NK-92 treated with Interleukin-12 subunit alpha and Interleukin-12 subunit beta, amount 100 ng/mL, for 24 hours (cell line): ENCODE results near the gene PCNX2.

Experiments
- DNase-seq: peaks from one replicate; lab custom pipeline; 2025; lab: John Stamatoyannopoulos, UW

PCNX2 gene

GRCh38 chr1:232984577-232985425 lies 310.7 kb downstream of the PCNX2 start:
- DNase-seq = no peak

GRCh38 chr1:232983817-232984567 lies 311.5 kb downstream of the PCNX2 start:
- DNase-seq = no peak

GRCh38 chr1:232983375-232983774 lies 312.1 kb downstream of the PCNX2 start:
- no peak for DNase-seq

GRCh38 chr1:232982238-232982944 lies 313.1 kb downstream of the PCNX2 start:
- DNase-seq = no peak

GRCh38 chr1:232980986-232981560 lies 314.5 kb downstream of the PCNX2 start:
- no peak for DNase-seq

- DNase-seq = no peak
Observed at GRCh38 chr1:232980355-232980978, 315.1 kb downstream of the PCNX2 start.

GRCh38 chr1:232979558-232979957 lies 316.0 kb downstream of the PCNX2 start:
- DNase-seq = no peak

GRCh38 chr1:232978815-232979214 lies 316.7 kb downstream of the PCNX2 start:
- DNase-seq = no peak

GRCh38 chr1:232978091-232978634 lies 317.4 kb downstream of the PCNX2 start:
- DNase-seq = no peak

- no peak for DNase-seq
Observed at GRCh38 chr1:232974971-232975370, 320.6 kb downstream of the PCNX2 start.

- no peak for DNase-seq
Observed at GRCh38 chr1:232973652-232974611, 321.6 kb downstream of the PCNX2 start.

- no peak for DNase-seq
Observed at GRCh38 chr1:232970508-232970907, 325.0 kb downstream of the PCNX2 start.

- DNase-seq = no peak
Observed at GRCh38 chr1:232969799-232970198, 325.7 kb downstream of the PCNX2 start.

GRCh38 chr1:232968965-232969364 lies 326.6 kb downstream of the PCNX2 start:
- DNase-seq = no peak

- no peak for DNase-seq
Observed at GRCh38 chr1:232968391-232968790, 327.1 kb downstream of the PCNX2 start.

GRCh38 chr1:232966663-232967062 lies 328.9 kb downstream of the PCNX2 start:
- DNase-seq = no peak

GRCh38 chr1:232965912-232966217 lies 329.7 kb downstream of the PCNX2 start:
- no peak for DNase-seq

- DNase-seq = no peak
Observed at GRCh38 chr1:232965124-232965911, 330.2 kb downstream of the PCNX2 start.

GRCh38 chr1:232964601-232965000 lies 330.9 kb downstream of the PCNX2 start:
- no peak for DNase-seq
